ENCODE results near the gene B3GNT5. TPM values are rescaled to one million over a fixed set of nuclear protein-coding genes. Genes with fewer than 3 reads are reported as not detected.

Gene B3GNT5
- total and polyA plus RNA-seq, 2 of the 8 experiments (the other 6 are each of a cell fraction or from before 2014, with no cell fraction given) = 2.4 to 9.7 TPM

DNA sequence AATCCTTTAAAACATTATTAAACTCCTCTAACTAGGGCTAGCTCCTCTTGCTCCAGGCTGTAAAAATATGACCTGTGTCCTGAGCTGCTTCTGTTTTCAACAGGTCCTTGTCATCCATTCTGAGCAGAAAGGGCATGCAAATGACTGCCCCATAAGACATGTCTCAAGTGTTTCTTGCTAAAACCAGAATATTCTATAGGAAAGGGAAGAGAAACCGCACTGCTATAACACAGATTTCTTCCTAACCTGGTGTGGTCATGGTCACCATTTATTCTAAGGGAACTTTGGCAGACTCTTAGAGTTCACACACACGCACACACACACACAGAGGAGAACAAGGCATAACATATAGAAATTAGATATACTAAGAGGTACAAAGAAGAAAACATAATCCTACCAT, 34.2 kb upstream of the B3GNT5 start:
- H4K8ac ChIP-seq (ENCODE audit: extremely low read depth, insufficient read depth, low read length) = no peak overlapping the region
- H3K27me3 ChIP-seq (replicated peaks in 1 of 4; ENCODE audit: control insufficient read depth in 3 of 4, extremely low read depth in 1 of 4, insufficient read depth in 3 of 4, low read length in 3 of 4) = no peaks in the 10 kb centered on the region
- H3K4ac ChIP-seq (replicated peaks; ENCODE audit: insufficient read length, low read depth, low read length) = no peak overlapping the region
- ChIA-PET POLR2A (ENCODE audit: partially characterized antibody) (no interaction called here), CTCF (ENCODE audit: partially characterized antibody) (interaction anchor here (1.0 to 1.1 kb wide), 2 partner anchors 28 to 34 kb away, joined by 3 to 4 read pairs; no protein-coding TSS in a partner anchor)
- DNase-seq (ENCODE audit: low read depth in 1 of 2, low spot score in 2 of 2) (no peak), FAIRE-seq (no peak)
- H4K91ac ChIP-seq (replicated peaks; ENCODE audit: insufficient read length, low read length) = no peak overlapping the region
- no peak overlapping the region for H3K56ac ChIP-seq (replicated peaks; ENCODE audit: insufficient read length, low read depth, low read length)
- H3K18ac ChIP-seq (ENCODE audit: extremely low read depth, low read length) = no peak overlapping the region
- no peak overlapping the region for H3K4me2 ChIP-seq (ENCODE audit: insufficient read depth in 1 of 2, low read depth in 2 of 2, low read length in 2 of 2)
- H3K23me2 ChIP-seq (ENCODE audit: low read depth, low read length) = no peaks in the 10 kb centered on the region; the same call in 1 of the 2 replicates
- no peak overlapping the region for H4K5ac ChIP-seq (ENCODE audit: insufficient read length, low read depth, low read length)
- no peak overlapping the region for H2BK12ac ChIP-seq (ENCODE audit: low read depth, low read length)
- H2BK15ac ChIP-seq (ENCODE audit: low read length) = no peak overlapping the region
- H2AK5ac ChIP-seq (ENCODE audit: low read depth, low read length) = no peak overlapping the region
- no peak overlapping the region for H3K27ac ChIP-seq (ENCODE audit: low read depth, low read length)
- no peak overlapping the region for H3K14ac ChIP-seq (ENCODE audit: insufficient read length)
- H3K4me1 ChIP-seq (replicated peaks in 1 of 4; ENCODE audit: control insufficient read depth in 3 of 4, insufficient read depth in 4 of 4, low read length in 3 of 4) = no peaks in the 10 kb centered on the region
- H2AFZ ChIP-seq (ENCODE audit: low read length) = no peak overlapping the region
- no peaks in the 10 kb centered on the region for H4K20me1 ChIP-seq (replicated peaks in 1 of 2; ENCODE audit: control insufficient read depth in 1 of 2, insufficient read depth in 2 of 2, low read length in 2 of 2)
- no peak overlapping the region for H3K4me3 ChIP-seq (ENCODE audit: extremely low read depth in 1 of 4, insufficient read depth in 2 of 4, low read depth in 3 of 4, low read length in 4 of 4)
- no peaks in the 10 kb centered on the region for H3K79me2 ChIP-seq (ENCODE audit: control insufficient read depth in 1 of 2, insufficient read depth in 2 of 2, low read length in 2 of 2)
- no peak overlapping the region for H3K23ac ChIP-seq (ENCODE audit: insufficient read length)
- H3K9ac ChIP-seq (replicated peaks in 1 of 4; ENCODE audit: extremely low read depth in 1 of 4, low read depth in 3 of 4, low read length in 3 of 4) = no peak overlapping the region
- H3K79me1 ChIP-seq (ENCODE audit: low read depth, low read length) = no peaks in the 10 kb centered on the region
- H3K9me3 ChIP-seq (ENCODE audit: insufficient read depth in 2 of 2, low read depth in 1 of 2, low read length in 1 of 2) = no peaks in the 10 kb centered on the region
- no peaks in the 10 kb centered on the region for H3K36me3 ChIP-seq (ENCODE audit: control insufficient read depth in 2 of 4, insufficient read depth in 4 of 4, low read length in 3 of 4)
- no peak overlapping the region for H2BK120ac ChIP-seq (replicated peaks; ENCODE audit: low read depth, low read length)
- H2BK20ac ChIP-seq (ENCODE audit: low read length) = no peak overlapping the region
- no peak for TF ChIP-seq RAD21 (IDR thresholded peaks at IDR 0.05 in 1 of 2, conservative IDR thresholded peaks at IDR 0.05 in 1 of 2; ENCODE audit: low read depth in 2 of 2, low read length in 2 of 2)
- TF ChIP-seq CBX8 (IDR thresholded peaks at IDR 0.05; ENCODE audit: borderline replicate concordance, low read depth, low read length) = no peak
- TF ChIP-seq JUN (IDR thresholded peaks at IDR 0.05; ENCODE audit: low read depth, low read length) = no peak
- no peak for TF ChIP-seq SIN3A (conservative IDR thresholded peaks at IDR 0.05 in 1 of 2, IDR thresholded peaks at IDR 0.05 in 1 of 2; ENCODE audit: low read depth in 1 of 2, low read length in 2 of 2)
- TF ChIP-seq KDM4A (IDR thresholded peaks at IDR 0.05; ENCODE audit: low read depth, low read length, severe bottlenecking) = no peak
- TF ChIP-seq RBBP5 (IDR thresholded peaks at IDR 0.05; ENCODE audit: borderline replicate concordance, low read depth, low read length) = no peak
- TF ChIP-seq RXRA (IDR thresholded peaks at IDR 0.05; ENCODE audit: insufficient read depth, low read depth, low read length) = no peak
- TF ChIP-seq CEBPB (IDR thresholded peaks at IDR 0.05; ENCODE audit: low read depth, low read length) = no peak
- no peak overlapping the region for H2BK5ac ChIP-seq (ENCODE audit: low read depth, low read length)
- 95% methylated on average over 2 of the region's 2 CpGs; no CpG with 5 or more reads in 1 of the 2 experiments for WGBS, 2 experiments (ENCODE audit: extremely low coverage in 1 of 2, insufficient coverage in 1 of 2, insufficient read length in 1 of 2, insufficient replicate concordance in 2 of 2, low coverage in 1 of 2, low lambda C conversion rate in 2 of 2, missing lambda C conversion rate in 1 of 2)

Measured in H1 (cell line).